ENCODE data around the gene NYAP2.

- TF ChIP-seq CTCF (IDR thresholded peaks at IDR 0.05) (no peak), POLR2AphosphoS5 (IDR thresholded peaks at IDR 0.05) (no peak), EP300 (IDR thresholded peaks at IDR 0.05; ENCODE audit: low read depth) (no peak), POLR2A (IDR thresholded peaks at IDR 0.05) (no peak)
Measured at GRCh38 chr2:225378984-225379383, 20.5 kb upstream of the NYAP2 start.

Data from transverse colon (tissue), 4 donors.